ENCODE data around the gene FAM3B.
"Not testable (repeated sequence)": the region's sequence is repeated elsewhere in the genome, so short reads cannot be mapped to it uniquely, and the experiment has no call there.

Gene FAM3B

DNA sequence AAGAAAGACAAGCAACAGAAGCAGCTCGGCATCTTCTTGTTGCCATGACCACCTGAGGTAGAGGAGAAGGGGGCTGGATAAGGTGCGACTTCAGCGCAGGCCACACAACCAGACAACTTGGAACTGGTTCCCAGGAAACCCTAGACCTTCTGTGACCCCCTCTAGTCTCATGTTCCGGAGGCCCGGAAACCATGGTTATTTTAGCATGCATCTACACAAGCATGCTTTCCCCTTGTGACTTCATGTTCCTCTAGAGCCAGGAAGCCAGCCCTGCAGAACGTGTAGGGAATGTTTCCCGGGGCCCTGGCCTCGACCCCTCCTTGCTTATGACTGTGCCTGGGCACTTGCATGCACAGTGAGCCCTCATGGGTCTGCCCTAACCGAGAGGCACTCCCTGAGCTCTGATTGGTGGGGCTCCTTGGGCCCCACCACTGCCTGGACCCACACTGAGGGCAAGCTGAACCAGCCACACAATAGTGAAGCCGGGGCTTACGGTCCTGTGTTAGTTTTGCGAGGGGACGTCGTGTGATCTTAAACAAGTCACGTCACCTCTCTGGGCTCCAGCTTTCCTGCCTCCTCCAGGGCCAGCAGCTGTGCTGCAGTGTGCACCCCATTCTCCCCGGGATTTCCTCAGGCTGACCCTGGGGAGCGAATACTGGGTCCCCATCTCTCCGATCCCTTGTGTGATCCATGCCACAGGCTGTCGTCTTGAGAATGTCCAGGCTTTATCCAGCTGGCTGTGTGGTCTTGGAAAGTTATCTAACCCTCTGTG, 33.2 kb downstream of the FAM3B start:
- DNase-seq (ENCODE audit: low read depth) = no peak

DNA sequence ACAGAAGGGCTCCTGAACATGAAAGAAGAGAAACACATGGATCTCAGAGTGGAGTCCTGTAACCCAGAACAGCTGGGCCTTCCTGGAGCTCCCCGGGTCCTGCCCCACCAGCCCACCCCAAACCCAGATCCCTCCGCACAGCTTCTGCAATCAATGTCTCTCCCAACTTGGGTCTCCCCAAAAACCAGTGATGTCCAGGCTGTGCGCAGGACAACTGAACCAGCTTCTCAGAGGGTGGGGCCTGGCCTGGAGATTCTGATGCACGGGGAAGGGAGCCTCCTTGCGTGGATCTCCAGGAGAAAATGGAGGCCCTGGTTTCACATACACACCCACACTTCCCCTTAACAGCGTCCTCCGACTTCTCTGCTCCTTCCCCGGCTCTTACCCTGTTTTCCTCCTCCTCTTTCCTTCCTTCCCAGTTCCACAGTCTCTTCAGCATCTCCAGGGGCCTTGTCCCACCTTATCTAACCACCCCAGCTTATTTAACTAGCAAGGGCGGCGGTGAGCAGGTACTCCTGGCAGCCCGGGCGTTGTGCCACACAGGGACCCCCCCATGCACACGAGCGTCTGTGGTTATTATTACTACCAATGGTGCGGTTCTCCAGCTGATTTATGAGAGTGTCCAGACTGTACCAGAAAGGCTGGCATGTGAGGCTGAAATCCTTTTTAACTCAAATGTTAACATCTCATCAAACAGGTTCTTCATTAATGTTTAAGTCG, 34.0 kb downstream of the FAM3B start:
- no peak for DNase-seq (ENCODE audit: low read depth)

DNA sequence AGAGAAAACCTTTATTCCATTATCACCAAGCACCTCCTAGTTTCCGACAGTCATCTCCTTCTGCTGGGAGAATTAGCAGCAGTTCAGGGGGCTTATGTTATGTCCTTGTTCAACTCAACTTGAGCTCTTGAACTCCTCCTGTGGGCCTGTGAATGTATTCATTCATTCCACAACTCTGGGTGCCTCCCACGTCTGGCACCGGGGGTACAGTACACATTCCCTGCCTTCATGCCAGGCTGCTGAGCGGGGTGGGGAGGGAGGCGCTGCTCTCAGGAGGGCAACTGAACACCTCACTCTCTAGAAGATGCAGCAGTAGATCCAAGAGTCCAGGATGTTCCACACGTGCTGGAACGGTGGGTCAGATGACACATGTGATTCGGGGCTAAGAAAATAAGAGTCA, 40.9 kb downstream of the FAM3B start:
- no peak for DNase-seq (ENCODE audit: low read depth)

DNA sequence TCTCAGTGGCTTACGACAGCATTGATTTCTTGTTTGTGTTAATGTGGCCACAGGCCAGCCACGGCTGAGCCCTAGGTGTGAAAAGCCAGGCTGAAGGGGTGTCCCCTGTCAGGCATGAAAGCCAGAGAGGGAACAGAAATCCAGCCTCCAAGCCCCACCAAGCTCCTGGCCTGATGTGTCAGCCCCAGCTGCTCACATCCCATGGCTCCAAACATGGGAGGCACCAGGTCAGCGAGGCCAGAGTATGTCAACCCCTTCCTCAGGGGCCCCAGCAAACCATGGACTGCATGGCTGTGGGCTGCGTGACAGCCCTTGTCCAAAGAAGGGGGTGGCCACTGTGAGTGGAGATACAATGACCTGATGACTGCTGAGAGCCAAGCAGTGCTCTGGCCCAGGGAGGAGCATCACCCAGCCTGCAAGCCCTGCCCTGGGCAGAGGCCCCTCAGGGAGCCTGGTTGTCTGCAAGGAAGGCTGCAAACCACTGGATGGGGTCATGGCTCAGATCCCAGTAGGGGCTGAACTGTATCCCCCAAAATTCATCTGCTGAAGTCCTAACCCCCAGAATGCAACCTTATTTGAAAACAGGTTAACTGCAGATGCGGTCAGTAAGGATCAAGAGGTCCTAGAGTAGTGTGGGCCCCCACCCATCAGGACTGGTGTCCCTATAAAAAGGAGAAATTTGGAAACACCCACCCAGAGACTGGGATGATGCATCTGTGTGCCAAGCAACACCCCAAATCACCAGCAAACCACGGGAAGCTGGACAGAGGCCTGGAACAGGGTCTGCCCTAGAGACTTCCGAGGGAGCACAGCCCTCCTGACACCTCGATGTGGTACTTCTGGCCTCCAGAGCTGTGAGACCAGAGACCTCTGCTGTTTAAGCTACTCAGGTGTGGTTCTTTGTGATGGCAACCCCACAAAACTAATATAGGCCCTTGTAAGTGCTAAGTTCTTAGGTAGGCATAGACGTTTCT, 41.9 kb downstream of the FAM3B start:
- no peak for DNase-seq (ENCODE audit: low read depth)

DNA sequence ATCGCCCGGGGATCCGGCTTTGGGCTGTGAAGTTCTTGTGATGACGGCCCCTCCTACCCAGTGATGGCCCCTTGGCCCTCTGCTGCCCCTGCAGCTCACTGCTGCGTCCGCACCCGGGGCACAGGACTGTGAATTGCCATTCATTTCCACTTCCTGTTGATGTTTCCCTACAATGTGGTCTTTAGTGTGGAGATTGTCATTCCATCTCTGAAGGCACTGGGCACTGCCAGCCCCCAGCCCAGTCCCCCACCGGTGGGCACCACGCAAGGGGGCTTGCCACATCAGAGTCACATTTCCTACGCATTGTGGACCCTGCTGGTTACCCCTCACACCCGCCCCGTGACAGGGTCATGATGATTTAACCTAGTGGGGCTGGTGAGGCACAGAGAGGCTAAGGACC, 42.7 kb downstream of the FAM3B start:
- no peak for DNase-seq (ENCODE audit: low read depth)

DNA sequence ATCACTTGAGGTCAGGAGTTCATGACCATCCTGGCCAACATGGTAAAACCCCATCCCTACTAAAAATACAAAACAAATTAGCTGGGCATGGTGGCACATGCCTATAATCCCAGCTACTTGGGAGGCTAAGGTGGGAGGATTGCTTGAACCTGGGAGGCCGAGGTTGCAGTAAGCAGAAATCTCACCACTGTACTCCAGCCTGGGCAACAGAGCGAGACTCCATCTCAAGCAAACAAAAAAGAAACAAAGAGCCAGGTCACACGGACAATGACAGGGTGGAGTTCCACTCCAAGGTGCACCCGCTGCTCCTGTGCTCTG, 43.1 kb downstream of the FAM3B start:
- DNase-seq (ENCODE audit: low read depth) = not testable (repeated sequence)

DNA sequence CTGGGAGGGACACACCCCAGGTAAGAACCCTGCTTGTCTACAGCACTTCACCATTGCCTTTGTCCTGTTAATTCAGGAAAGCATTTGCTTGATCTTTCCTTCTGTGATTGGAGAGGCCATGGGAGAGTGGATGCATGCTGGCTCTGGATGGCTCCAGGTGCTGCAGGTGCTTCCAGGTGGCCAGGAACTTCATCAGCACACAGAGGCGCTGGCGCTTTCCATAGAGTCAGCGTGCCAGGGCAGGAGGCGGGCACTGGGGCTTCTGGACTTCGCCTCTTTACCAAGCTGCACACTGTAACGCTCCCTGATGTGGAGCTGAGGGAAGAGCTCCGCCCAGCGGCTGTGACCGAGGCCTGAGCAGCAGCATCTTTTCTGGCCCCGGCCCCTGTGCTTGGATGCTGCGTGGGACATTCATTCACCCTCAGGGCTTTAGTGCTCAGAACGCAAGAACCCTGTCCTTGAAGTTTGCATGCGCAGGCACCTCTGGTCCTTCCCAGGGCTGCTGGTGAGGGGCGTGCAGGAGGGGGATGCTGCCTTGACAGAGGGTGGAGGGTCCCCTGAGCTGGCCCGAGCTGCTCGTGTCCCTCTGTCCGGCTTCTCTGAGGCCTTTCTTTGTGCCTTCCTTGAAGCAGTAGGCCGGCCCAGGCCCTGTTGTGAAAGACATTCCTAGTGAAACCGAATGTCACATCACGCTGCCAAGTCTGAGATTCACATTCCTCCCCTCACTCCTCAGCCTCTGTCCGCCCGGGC, 43.6 kb downstream of the FAM3B start:
- no peak for DNase-seq (ENCODE audit: low read depth)

DNA sequence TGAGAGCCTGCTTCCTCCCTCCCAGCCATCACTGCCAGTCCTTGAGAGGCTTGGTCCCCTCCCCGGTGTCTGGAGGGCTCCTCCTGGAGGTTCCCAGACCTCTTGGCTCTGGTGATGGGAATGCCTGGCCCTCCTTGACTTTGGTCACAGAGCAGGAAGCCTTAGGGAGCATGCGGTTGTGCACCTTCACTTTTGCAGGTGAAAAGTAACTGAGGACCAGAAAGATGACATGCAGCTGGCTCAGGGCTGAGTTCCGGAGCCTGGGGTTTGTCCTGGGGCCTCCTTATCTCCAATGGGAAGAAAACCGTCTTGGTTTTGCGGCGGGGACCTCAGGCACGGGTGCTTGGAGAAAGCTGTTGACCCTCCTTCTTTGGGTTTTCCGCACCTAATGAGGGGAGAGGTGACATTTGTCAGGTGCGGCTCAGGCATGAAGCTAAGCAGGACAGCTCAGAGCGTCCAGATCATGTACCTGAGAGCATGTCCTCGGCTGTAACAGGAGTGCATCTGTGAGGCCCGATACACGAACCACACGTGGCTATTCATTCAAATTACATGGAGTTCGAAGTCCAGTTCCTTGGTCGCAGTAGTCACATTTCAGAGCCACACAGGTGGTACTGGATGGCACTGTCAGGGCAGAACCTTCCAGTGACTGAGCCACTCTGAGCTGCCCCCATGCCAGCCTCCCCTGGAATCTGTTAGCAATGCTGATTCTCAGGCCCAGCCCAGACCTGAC, 44.6 kb downstream of the FAM3B start:
- no peak for DNase-seq (ENCODE audit: low read depth)

DNA sequence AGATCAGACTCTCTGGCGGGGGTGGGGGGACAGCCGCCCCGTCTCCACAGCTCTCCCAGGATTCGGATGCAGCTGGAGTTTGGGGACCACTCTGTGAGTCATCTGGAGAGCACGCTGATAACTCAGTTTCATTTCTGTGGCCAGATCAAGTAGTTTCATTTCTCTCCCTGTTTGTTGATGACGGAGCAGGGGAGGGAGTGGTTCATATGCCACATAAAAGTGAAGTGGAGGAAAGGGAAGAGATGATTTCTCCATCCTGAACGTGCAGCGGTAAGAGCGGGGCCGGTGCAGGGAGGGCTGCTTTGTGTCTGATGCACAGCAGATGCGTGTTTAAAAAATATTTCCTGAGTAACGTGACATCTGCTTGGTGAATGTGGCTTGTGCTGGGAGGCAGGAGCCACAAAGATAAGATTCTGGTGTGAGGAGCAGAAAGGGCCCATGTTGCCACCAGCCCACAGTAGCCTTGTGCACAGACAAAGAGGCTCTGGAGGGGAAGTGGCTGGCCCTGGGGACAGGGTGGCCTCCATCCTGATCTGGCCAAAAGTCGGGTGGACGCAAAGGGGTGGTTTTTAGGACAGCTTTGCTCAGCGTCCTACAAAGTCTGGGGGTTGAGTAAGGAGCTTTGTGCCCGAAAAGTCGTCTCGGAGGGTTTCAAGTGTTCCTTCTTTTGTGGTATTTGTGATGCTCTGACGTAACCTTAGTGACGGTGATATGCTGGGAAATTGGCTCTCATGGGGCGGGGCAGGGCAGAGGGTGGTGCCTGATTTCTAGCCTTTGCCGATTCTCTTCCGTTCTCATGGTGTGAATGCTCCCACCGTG, 45.4 kb downstream of the FAM3B start, which contains the start of gene MX2:
Gene MX2 (plus strand): TSS at position 242 of the 819 bp plus-strand sequence. CDS start 14,880 bp downstream, outside the sequence.
- no peak for DNase-seq (ENCODE audit: low read depth)

DNA sequence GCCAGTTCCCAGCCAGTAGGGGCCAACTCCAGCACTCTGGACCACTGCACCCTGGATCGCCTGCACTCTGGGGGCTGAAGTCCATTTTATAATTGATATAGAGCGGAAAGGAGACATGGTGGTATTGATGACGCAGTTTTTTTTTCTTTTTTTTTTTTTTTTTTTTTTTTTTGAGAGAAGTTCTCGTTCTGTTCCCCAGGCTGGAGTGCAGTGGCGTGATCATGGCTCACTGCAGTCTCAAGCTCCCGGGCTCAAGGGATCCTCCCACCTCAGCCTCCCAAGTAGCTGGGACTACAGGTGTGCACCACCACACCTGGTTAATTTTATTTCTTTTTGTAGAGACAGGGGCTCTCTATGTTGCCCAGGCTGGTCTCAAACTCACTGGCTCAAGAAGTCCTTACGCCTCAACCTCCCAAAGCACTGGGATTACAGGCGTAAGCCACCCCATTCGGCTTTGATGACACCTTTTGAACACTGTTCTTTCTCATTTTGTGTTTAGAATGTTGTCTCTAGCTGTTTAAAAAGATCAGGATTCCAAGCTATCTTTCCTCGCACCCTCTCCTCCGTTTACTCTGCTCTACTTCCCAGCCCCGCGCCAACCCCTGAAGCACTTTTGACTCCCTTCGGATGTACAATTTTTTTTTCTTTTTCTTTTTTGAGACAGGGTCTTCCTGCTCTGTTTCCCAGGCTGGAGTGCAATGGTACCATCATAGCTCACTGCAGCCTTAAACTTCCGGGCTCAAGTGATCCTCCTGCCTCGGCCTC, 46.2 kb downstream of the FAM3B start:
- no peak for DNase-seq (ENCODE audit: low read depth)

DNA sequence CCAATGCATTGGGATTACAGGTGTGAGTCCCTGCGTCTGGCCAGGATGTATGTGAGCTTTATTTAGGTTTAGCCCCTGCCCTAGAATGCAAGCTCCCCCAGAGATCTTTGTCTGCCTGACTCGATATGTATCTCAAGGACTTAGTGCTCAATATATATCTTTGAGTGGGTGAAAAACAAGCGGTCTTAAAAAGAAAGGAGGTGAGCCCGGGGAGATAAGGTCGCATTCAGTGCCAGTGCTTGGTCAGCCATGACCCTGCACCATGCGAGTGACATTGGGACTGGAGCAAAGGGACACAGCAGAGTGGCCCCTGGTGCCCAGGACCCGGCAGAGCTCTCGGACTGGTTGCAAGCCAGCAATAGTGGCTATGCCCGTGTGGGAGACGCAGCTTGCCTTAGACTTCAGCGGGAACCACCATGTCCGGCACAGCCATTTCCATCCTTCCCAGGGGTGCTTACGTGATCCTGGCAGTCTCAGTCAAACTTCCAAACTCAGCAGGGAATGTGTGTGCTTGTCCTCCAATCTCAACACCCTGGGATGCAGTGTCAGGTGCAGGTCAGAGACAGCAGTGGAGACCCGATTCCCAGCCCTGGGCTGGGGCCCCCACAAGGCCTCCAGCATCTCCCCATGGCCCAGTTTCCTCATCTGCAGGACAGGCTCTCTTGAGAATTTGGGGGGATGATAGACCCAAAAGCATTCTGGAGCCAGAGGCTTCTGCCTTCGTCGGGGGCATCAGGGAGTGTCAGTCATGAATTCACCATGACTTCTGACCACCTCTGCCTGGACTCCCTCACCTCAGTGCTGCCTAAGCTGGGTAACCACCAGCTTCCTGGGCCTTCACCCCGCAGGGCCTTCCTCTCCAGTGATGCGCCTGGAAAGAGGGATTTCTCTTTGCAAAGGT, 47.0 kb downstream of the FAM3B start:
- DNase-seq (ENCODE audit: low read depth) = no peak

DNA sequence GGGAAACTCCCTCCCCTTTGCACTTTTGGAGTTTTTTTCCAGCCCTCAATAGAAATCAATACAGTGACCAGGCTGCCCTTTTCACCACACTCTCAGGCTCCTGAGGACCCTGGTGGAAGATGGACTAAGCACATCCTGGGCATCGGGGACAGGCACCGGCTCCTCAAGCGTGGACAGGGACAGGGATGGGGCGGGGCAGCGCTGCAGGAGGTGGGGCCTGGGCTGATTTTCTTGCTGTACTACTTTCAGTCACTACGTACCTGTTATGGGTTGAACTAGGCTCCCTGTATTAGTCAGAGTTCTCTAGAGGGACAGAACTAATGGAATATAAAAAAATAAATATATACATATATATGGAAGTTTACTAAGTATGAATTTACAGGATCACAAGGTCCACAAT, 47.7 kb downstream of the FAM3B start:
- DNase-seq (ENCODE audit: low read depth) = no peak

DNA sequence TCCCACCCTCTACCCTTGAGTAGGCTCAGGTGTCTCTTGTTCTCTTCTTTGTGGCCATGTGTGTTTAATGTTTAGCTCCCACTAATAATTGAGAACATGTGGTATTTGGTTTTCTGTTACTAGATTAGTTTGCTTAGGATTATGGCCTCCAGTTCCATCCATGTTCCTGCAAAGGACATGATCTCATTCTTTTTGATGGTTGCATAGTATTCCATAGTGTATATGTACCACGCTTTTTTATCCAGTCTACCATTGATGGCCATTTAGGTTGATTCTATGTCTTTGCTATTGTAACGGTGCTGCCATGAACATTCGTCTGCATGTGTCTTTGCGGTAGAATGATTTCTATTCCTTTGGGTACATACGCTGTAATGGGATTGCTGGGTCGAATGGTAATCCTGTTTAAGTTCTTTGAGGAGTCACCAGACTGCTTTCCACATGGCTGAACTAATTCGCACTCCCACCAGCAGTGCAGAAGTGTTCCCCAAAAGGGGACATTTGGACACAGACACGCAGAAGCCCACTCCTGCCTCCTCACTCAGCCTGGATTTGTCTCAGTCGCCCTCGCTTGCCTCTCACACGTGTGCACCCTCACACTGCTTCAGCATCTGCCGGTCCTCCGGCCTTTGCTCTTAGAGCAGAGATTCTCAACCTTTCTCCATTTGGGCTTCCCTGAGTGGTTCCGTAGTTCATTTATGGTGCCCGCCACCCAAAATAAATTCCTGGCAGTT, 48.9 kb downstream of the FAM3B start:
- DNase-seq (ENCODE audit: low read depth) = no peak

DNA sequence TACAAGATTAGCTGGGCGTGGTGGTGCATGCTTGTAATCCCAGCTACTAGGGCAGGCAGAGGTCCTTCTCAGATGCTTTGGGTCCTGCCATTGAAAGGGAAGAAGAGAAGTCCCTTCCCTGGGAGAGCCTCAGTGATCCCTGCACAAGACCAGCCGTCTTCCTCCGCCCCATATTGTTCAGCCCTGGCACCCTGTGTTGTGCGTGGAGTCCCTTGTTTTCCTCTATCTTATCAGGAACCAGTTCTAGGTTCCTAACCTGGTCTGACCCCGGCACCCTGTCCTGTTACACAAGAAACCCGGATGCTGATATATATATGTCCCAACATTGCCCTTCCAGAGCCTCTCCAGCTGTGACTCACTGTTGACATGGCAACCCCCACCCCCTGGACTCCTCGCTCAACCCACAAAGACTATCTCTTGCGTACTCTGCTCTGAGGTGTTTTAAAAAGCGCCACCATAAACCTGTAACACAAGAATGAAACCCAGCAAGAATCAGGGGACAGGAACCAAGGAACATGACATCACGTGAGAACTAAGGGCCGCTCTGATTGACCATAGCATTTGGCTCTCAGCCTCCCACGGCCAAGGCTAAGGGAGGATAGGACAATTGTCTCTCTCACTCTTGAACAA, 50.0 kb downstream of the FAM3B start:
- no peak for DNase-seq (ENCODE audit: low read depth)

DNA sequence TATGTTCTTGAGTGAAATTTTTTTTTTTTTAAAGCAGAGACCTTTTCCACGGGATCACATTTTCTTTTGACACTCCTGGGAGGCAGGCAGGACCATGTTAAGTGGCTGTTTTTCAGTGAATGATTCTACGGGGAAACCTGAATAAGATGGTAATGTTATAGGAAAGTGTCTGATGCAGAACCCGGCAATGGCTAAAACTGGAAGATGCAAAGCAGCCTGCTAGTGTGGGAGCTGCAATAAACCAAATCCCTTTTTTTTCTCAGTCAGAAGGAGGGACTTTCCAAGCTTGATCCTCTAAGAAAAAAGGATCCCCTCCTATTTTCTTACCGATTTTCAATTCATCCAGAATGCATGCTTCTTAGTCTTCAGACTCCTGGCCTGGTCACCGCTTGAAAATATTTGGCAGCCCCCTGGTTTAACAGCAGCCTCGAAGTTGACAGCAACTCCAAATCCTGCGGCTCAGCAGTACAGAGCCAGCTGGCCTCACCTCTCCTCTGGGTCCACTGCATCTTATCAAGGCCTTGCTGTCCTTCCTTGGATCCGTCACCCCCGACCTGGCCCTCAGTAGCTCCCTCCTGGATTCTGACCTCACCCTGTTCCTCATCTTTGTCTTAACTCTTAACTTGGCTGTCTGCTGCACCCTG, 50.8 kb downstream of the FAM3B start:
- no peak for DNase-seq (ENCODE audit: low read depth)

DNA sequence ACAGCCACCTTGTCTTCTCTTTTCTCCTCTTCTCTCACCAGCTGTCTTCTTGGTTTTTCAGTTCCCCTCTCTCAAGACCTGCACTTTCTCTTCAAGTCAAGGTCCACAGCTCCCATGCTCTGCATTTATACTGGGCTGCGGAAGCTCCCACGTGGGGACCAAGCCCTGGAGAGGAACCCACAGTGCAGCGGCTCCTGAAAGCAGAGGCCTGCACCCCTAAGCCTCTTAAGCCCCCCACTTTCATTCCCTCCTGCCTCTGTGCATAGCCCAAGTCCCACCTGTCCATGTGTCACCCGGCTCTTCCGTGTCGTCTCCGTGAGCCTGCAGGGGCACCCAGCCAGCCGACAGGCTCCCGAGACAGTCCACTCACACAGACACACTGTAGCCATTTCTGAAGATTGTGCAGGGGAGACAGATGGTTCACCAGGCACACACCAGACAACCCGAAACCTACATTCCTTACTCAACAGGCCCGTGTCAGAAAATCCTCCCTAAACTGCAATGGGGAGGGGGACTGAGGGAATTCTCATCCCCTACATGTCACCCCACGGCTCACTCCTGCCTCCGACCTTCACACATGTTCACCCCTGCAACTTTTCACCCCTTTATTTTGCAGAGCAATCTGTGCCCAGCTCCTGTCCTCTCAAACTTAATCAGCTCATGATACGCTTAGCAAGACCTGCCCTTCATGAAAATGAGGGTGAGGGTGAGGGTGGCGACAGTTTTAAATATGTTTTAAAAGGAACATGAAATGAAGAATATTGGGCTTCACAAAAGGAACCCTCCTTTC, 51.5 kb downstream of the FAM3B start:
- DNase-seq (ENCODE audit: low read depth) = no peak

Data from stimulated activated CD8-positive, alpha-beta memory T cell treated with anti-CD3 and anti-CD28 coated beads, Interleukin-15, amount 100 ng/mL, for 24 hours (primary cell).